NCI-H2029 (cell line): Measurements from ENCODE around the gene VARS2.
"Not testable (repeated sequence)": the region's sequence is repeated elsewhere in the genome, so short reads cannot be mapped to it uniquely, and the experiment has no call there.

Source experiments
- DNase-seq: peaks from one replicate; lab custom pipeline; 2025; lab: John Stamatoyannopoulos, UW

Gene VARS2

GRCh38 chr6:30962716-30963115 lies 48.7 kb downstream of the VARS2 start:
- DNase-seq = no peak

- DNase-seq = no peak
Measured at GRCh38 chr6:30963641-30964040, 49.6 kb downstream of the VARS2 start.

GRCh38 chr6:30964075-30964474 lies 50.0 kb downstream of the VARS2 start:
- no peak for DNase-seq

- DNase-seq = no peak
Measured at GRCh38 chr6:30965140-30965601, 51.1 kb downstream of the VARS2 start.

- no peak for DNase-seq
Measured at GRCh38 chr6:30966154-30966553, 52.1 kb downstream of the VARS2 start.

- DNase-seq = not testable (repeated sequence)
Measured at GRCh38 chr6:30969171-30969570, 55.1 kb downstream of the VARS2 start.

- no peak for DNase-seq
Measured at GRCh38 chr6:30970946-30971345, 56.9 kb downstream of the VARS2 start.

- DNase-seq = no peak
Measured at GRCh38 chr6:30972816-30973215, 58.8 kb downstream of the VARS2 start.

- no peak for DNase-seq
Measured at GRCh38 chr6:30974490-30975252, 60.6 kb downstream of the VARS2 start.
